K562 (cell line): Measurements from ENCODE around the gene CCDC185. TPM values are rescaled to one million over a fixed set of nuclear protein-coding genes. Genes with fewer than 3 reads are reported as not detected.

ENCODE experiments used
- ATAC-seq: fragments of 200-7000 bp; cut with Tn5 transposase; 3 replicates; pipeline ENCODE4 v1.9.1; 2020; ENCODE audit warnings: moderate library complexity
- BruUV-seq: library from RNA; stranded (reverse); fragments of 400-500 nt; replicated peaks from 2 replicates; lab custom pipeline; 2021; lab: Mats Ljungman, UMichigan
- CTCF ChIA-PET: fragments of 300-600 bp; formaldehyde crosslinking; extraction: SDS; loops from one replicate; lab custom pipeline; 2021; ENCODE audit warnings: low intra/inter-chr PET ratio; lab: Yijun Ruan, JAX
- POLR2A ChIA-PET: fragments of 300-600, 350-650 bp; sonication (Branson Sonifier 250); formaldehyde crosslinking; extraction: SDS; loops from one replicate; lab custom pipeline; 2021; ENCODE audit warnings: antibody characterized with exemption, inconsistent platforms; lab: Yijun Ruan, JAX
- DNase-seq, 4 experiments: peaks; one replicate each; pipeline versions ENCODE4 v3.0.0 to v3.0.0-alpha.2; 2011 to 2018; ENCODE audit warnings: low spot score in 3 of 4, mixed read lengths in 3 of 4; ENCODE audit errors: extremely low read depth in 1 of 4
- FAIRE-seq: peaks from 2 replicates; lab custom pipeline; 2011; peaks lifted over from hg19 to GRCh38; lab: Jason Lieb, UNC
- H2AFZ ChIP-seq: 2 replicates; pipeline ENCODE4 v1.6.0; 2011; ENCODE audit warnings: low read depth, low read length, control low read depth, inconsistent platforms
- H3K27ac ChIP-seq: fragments of 200-600 bp; 3 replicates; pipeline ENCODE4 v1.8.0; 2011; ENCODE audit warnings: low read depth, mild to moderate bottlenecking, control low read depth, inconsistent platforms, low read length, moderate library complexity, mixed read lengths; ENCODE audit errors: extremely low read depth
- H3K27me3 ChIP-seq, 2 experiments: fragments of 300-600 bp in 1 of 2; 2 replicates in 1 of 2; 3 replicates in 1 of 2; pipeline versions ENCODE4 v1.6.0 to v1.8.0; 2011; ENCODE audit warnings: inconsistent platforms in 2 of 2, low read length in 2 of 2, mild to moderate bottlenecking in 1 of 2, mixed read lengths in 1 of 2, moderate library complexity in 1 of 2; ENCODE audit not compliant: control insufficient read depth in 2 of 2, insufficient read depth in 2 of 2
- H3K36me3 ChIP-seq: fragments of 300-600 bp; 3 replicates; pipeline ENCODE4 v1.8.0; 2011; ENCODE audit warnings: mild to moderate bottlenecking, low read length, inconsistent platforms; ENCODE audit not compliant: control insufficient read depth, insufficient read depth
- H3K4me1 ChIP-seq, 2 experiments: fragments of 200-600 bp in 1 of 2; replicated peaks in 1 of 2; 2 replicates in 1 of 2; 3 replicates in 1 of 2; pipeline versions ENCODE4 v1.5.1 to v1.8.0; 2011; ENCODE audit warnings: inconsistent platforms in 2 of 2, low read length in 2 of 2, mild to moderate bottlenecking in 1 of 2, mixed read lengths in 1 of 2, moderate library complexity in 1 of 2; ENCODE audit not compliant: control insufficient read depth in 2 of 2, insufficient read depth in 2 of 2
- H3K4me2 ChIP-seq: 2 replicates; pipeline ENCODE4 v1.6.1; 2011; ENCODE audit warnings: low read length, control low read depth, inconsistent platforms, mixed read lengths; ENCODE audit not compliant: insufficient read depth
- H3K4me3 ChIP-seq: fragments of 200-600 bp; sonication (generic), shearing (Covaris generic); 2 replicates; pipeline ENCODE4 v1.5.1; 2016; ENCODE audit warnings: control low read depth, inconsistent platforms
- H3K79me2 ChIP-seq: fragments of 200-600 bp; 3 replicates; pipeline ENCODE4 v1.8.0; 2011; ENCODE audit warnings: low read length, inconsistent platforms; ENCODE audit not compliant: control insufficient read depth, insufficient read depth
- H3K9ac ChIP-seq, 2 experiments: 2 replicates each; pipeline versions ENCODE4 v1.6.0 to v1.6.1; 2011; ENCODE audit warnings: low read depth in 2 of 2, low read length in 2 of 2, control low read depth in 1 of 2, inconsistent platforms in 1 of 2, mild to moderate bottlenecking in 1 of 2, mixed read lengths in 1 of 2; ENCODE audit not compliant: insufficient read depth in 1 of 2
- H3K9me1 ChIP-seq: one replicate; pipeline ENCODE4 v1.6.0; 2011; ENCODE audit warnings: inconsistent platforms, mild to moderate bottlenecking, low read length, moderate library complexity; ENCODE audit not compliant: control insufficient read depth, insufficient read depth
- H3K9me3 ChIP-seq: replicated peaks from 2 replicates; pipeline ENCODE4 v1.5.1; 2011; ENCODE audit warnings: low read depth, low read length, inconsistent platforms; ENCODE audit not compliant: control insufficient read depth, insufficient read depth
- H4K20me1 ChIP-seq: replicated peaks from 2 replicates; pipeline ENCODE4 v1.6.1; 2011; ENCODE audit warnings: low read length, inconsistent platforms, mixed read lengths; ENCODE audit not compliant: control insufficient read depth, insufficient read depth
- ARHGAP35 ChIP-seq: fragments of 450-650 bp; IDR thresholded peaks from 2 replicates; pipeline ENCODE4 v1.6.1; 2018; ENCODE audit not compliant: partially characterized antibody
- ATF1 ChIP-seq, 2 experiments: fragments of 450-650 bp in 1 of 2; IDR thresholded peaks; 2 replicates each; pipeline ENCODE4 v1.6.1; 2016; ENCODE audit warnings: missing compliant biosample characterization in 1 of 2, missing genetic modification characterization in 1 of 2
- CBX2 ChIP-seq: fragments of 200-600 bp; sonication (generic); IDR thresholded peaks from one replicate; pipeline ENCODE4 v1.6.1; 2012; ENCODE audit warnings: mild to moderate bottlenecking, low read length, inconsistent platforms; ENCODE audit not compliant: insufficient read depth, poor library complexity, severe bottlenecking
- EZH2 ChIP-seq: IDR thresholded peaks from 2 replicates; pipeline ENCODE4 v1.6.1; 2012; ENCODE audit warnings: low read depth, mild to moderate bottlenecking, inconsistent platforms, low read length, borderline replicate concordance
- FOXK2 ChIP-seq, 2 experiments: fragments of 450-650 bp; IDR thresholded peaks in 1 of 2; conservative IDR thresholded peaks in 1 of 2; 2 replicates each; pipeline ENCODE4 v1.6.1; 2016; ENCODE audit warnings: low read depth in 2 of 2, mild to moderate bottlenecking in 1 of 2
- MAFK ChIP-seq: IDR thresholded peaks from 2 replicates; pipeline ENCODE4 v1.6.1; 2011; ENCODE audit warnings: low read length, improper control_type of control experiment
- RHOXF2B ChIP-seq: fragments of 250-450 bp; sonication (Bioruptor Pico); conservative IDR thresholded peaks from 2 replicates; pipeline ENCODE4 v1.5.1; 2021
- ZBTB11 ChIP-seq, 3 experiments: fragments of 200-800 bp in 1 of 3; fragments of 250-450 bp in 1 of 3; fragments of 450-650 bp in 1 of 3; sonication (Bioruptor Pico) in 1 of 3; sonication (Bioruptor generic) in 1 of 3; formaldehyde crosslinking in 1 of 3; IDR thresholded peaks; 2 replicates each; pipeline versions ENCODE4 v1.6.1 to v1.8.0; 2016 to 2022; ENCODE audit warnings: mild to moderate bottlenecking in 2 of 3, missing genetic modification characterization in 2 of 3, missing compliant biosample characterization in 1 of 3, moderate library complexity in 1 of 3
- ZBTB2 ChIP-seq: fragments of 450-650 bp; IDR thresholded peaks from 2 replicates; pipeline ENCODE4 v1.6.1; 2016; ENCODE audit warnings: antibody characterized with exemption
- ZC3H11A ChIP-seq: IDR thresholded peaks from 2 replicates; pipeline ENCODE4 v1.6.1; 2012; ENCODE audit warnings: low read depth, low read length, improper control_type of control experiment
- ZNF133 ChIP-seq: fragments of 250-450 bp; sonication (Bioruptor Pico); IDR thresholded peaks from 2 replicates; pipeline ENCODE4 v1.4.0; 2020; ENCODE audit warnings: mild to moderate bottlenecking
- ZNF609 ChIP-seq: sonication (generic); formaldehyde crosslinking; IDR thresholded peaks from 2 replicates; pipeline ENCODE4 v1.8.1; 2023; ENCODE audit warnings: missing genetic modification reagents, mild to moderate bottlenecking, borderline replicate concordance
- WGBS: fragments of 100-300 bp; shearing (Covaris generic); methylation state at CpG from one replicate; pipeline ENCODE4 v1.1.6; 2016; ENCODE audit warnings: low coverage, mixed read lengths; ENCODE audit not compliant: insufficient coverage; ENCODE audit errors: missing lambda C conversion rate; 5-methylcytosine and 5-hydroxymethylcytosine counted together
- in situ Hi-C: fragments of 300-500 bp; cut with MboI; formaldehyde crosslinking; loops from 4 replicates; pipeline ENCODE4 v1.15.0; 2018; ENCODE audit warnings: inconsistent platforms, mixed read lengths
- intact Hi-C: fragments of 100-400 bp; cut with micrococcal nuclease; formaldehyde crosslinking; loops from 2 replicates; pipeline ENCODE4 v1.14.2; 2022
- polyA plus RNA-seq, 8 experiments: library from polyadenylated mRNA; depleted of rRNA in 4 of 8; stranded (reverse) in 5 of 8; unstranded in 3 of 8; fragments of >200 nt; fragmentation: Nextera tagmentation in 2 of 8; fragmentation: Illumina TruSeq in 1 of 8; extraction: Ambion mirVana in 2 of 8; extraction: Trizol in 1 of 8; gene quantifications; 2 replicates each; pipeline versions ENCODE4 v1.2.1 to v1.2.3, GENCODE V29; 2011 to 2014; ENCODE audit warnings: inconsistent platforms in 1 of 8, missing spikeins in 1 of 8
- total RNA-seq, 7 experiments: library from RNA; depleted of rRNA in 6 of 7; stranded (reverse); fragments of >200 nt in 6 of 7; fragmentation: Illumina TruSeq in 2 of 7; extraction: Trizol in 2 of 7; gene quantifications; 2 replicates each; pipeline versions ENCODE4 v1.2.1 to v1.2.3, GENCODE V29; 2011 to 2021; ENCODE audit warnings: low replicate concordance in 1 of 7

The CCDC185 gene
- total and polyA plus RNA-seq, 9 of the 15 experiments (the other 6 are each of a cell fraction or from before 2014, with no cell fraction given) = not detected

- TF ChIP-seq EZH2 (no peak), ZNF609 (CRISPR knock-in tag) (no peak), ARHGAP35 (no peak), RHOXF2B (CRISPR knock-in tag) (no peak), ZNF133 (CRISPR knock-in tag) (no peak), CBX2 (no peak), FOXK2 (conservative IDR thresholded peaks at IDR 0.05 in 1 of 2, IDR thresholded peaks at IDR 0.05 in 1 of 2; ENCODE audit: low read depth in 2 of 2) (no peak), ATF1 (CRISPR knock-in tag; IDR thresholded peaks at IDR 0.05) (no peak), ATF1 (tag; IDR thresholded peaks at IDR 0.05) (no peak), ZC3H11A (no peak), MAFK (no peak), ZBTB2 (no peak), ZBTB11 (CRISPR knock-in tag; IDR thresholded peaks at IDR 0.05) (no peak)
- H3K4me2 ChIP-seq = no peak overlapping the region
- H3K27me3 ChIP-seq = peaks cover 0 to 12% of the 10 kb centered on the region in 2 experiments; a peak in 3 of 5 replicates
- H3K36me3 ChIP-seq = no peaks in the 10 kb centered on the region
- H2AFZ ChIP-seq = no peak overlapping the region
- FAIRE-seq (no peak), DNase-seq (no peak), ATAC-seq (no peak)
- H3K9me3 ChIP-seq = no peaks in the 10 kb centered on the region
- H3K9me1 ChIP-seq = no peaks in the 10 kb centered on the region
- POLR2A ChIA-PET = interaction anchor here (1.8 kb wide), 1 partner anchor 30 kb away, joined by 3 read pairs; no protein-coding TSS in a partner anchor
- CTCF ChIA-PET = no interaction called here
- no peaks in the 10 kb centered on the region for H4K20me1 ChIP-seq
- no peak overlapping the region for H3K27ac ChIP-seq
- H3K79me2 ChIP-seq = no peaks in the 10 kb centered on the region
- no peak overlapping the region for H3K4me3 ChIP-seq
- WGBS = 0% methylated on average over 1 of the region's 1 CpG
- in situ Hi-C loops = no loop called here
- H3K9ac ChIP-seq = no peak overlapping the region
- H3K4me1 ChIP-seq = no peaks in the 10 kb centered on the region
- no TSS peak for BruUV-seq
- intact Hi-C loops = no loop called here
These were observed 37.0 kb downstream of the CCDC185 start for GRCh38 chr1:223430236-223430635.
